ENCODE measurements around the gene TRMT11. TPM values are rescaled to one million over a fixed set of nuclear protein-coding genes. Genes with fewer than 3 reads are reported as not detected.

TRMT11 gene
- total and polyA plus RNA-seq, 2 of the 8 experiments (the other 6 are each of a cell fraction or from before 2014, with no cell fraction given): 19.7 to 32.4 TPM

DNA sequence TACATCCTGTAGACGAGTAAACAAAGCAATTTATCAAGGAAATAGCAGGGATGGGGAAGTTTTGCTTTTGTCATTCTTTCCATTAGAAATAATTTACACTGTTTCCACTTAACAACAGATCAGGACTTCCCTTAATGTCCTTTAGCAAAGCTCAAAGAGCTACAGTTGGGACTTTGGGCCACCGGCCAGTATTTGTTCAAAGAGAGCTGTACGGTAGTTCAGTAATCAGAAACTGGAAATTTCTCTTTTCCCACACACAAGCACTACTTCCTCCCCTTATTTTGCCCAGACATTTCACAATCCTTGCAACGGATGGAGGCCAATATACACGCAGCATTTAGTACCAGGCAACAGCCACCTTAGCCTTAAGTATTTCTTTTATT is 41.9 kb upstream of the TRMT11 start:
- Histone ChIP-seq H3K23me2 (ENCODE audit: low read depth, low read length) (no peaks in the 10 kb centered on the region), H2BK15ac (ENCODE audit: low read length) (no peak overlapping the region), H3K9me3 (ENCODE audit: insufficient read depth in 2 of 2, low read depth in 1 of 2, low read length in 1 of 2) (no peaks in the 10 kb centered on the region), H2AFZ (ENCODE audit: low read length) (no peak overlapping the region), H4K20me1 (replicated peaks in 1 of 2; ENCODE audit: control insufficient read depth in 1 of 2, insufficient read depth in 2 of 2, low read length in 2 of 2) (no peaks in the 10 kb centered on the region), H4K91ac (replicated peaks; ENCODE audit: insufficient read length, low read length) (no peak overlapping the region), H4K8ac (ENCODE audit: extremely low read depth, insufficient read depth, low read length) (no peak overlapping the region), H2BK20ac (ENCODE audit: low read length) (no peak overlapping the region; the same call in 1 of the 2 replicates), H3K27me3 (replicated peaks in 1 of 4; ENCODE audit: control insufficient read depth in 3 of 4, extremely low read depth in 1 of 4, insufficient read depth in 3 of 4, low read length in 3 of 4) (no peaks in the 10 kb centered on the region; a peak in 2 of 7 replicates), H3K4me1 (replicated peaks in 1 of 4; ENCODE audit: control insufficient read depth in 3 of 4, insufficient read depth in 4 of 4, low read length in 3 of 4) (no peaks in the 10 kb centered on the region), H3K4me3 (ENCODE audit: extremely low read depth in 1 of 4, insufficient read depth in 2 of 4, low read depth in 3 of 4, low read length in 4 of 4) (no peak overlapping the region), H2BK12ac (ENCODE audit: low read depth, low read length) (no peak overlapping the region), H4K5ac (ENCODE audit: insufficient read length, low read depth, low read length) (no peak overlapping the region), H3K79me1 (ENCODE audit: low read depth, low read length) (no peaks in the 10 kb centered on the region), H3K27ac (ENCODE audit: low read depth, low read length) (no peak overlapping the region), H3K14ac (ENCODE audit: insufficient read length) (no peak overlapping the region), H2AK5ac (ENCODE audit: low read depth, low read length) (no peak overlapping the region), H2BK5ac (ENCODE audit: low read depth, low read length) (no peak overlapping the region), H3K4ac (replicated peaks; ENCODE audit: insufficient read length, low read depth, low read length) (no peak overlapping the region), H3K18ac (ENCODE audit: extremely low read depth, low read length) (no peak overlapping the region), H3K56ac (replicated peaks; ENCODE audit: insufficient read length, low read depth, low read length) (no peak overlapping the region), H2BK120ac (replicated peaks; ENCODE audit: low read depth, low read length) (no peak overlapping the region), H3K9ac (replicated peaks in 1 of 4; ENCODE audit: extremely low read depth in 1 of 4, low read depth in 3 of 4, low read length in 3 of 4) (no peak overlapping the region), H3K36me3 (ENCODE audit: control insufficient read depth in 2 of 4, insufficient read depth in 4 of 4, low read length in 3 of 4) (no peaks in the 10 kb centered on the region), H3K23ac (ENCODE audit: insufficient read length) (no peak overlapping the region), H3K79me2 (ENCODE audit: control insufficient read depth in 1 of 2, insufficient read depth in 2 of 2, low read length in 2 of 2) (no peaks in the 10 kb centered on the region), H3K4me2 (ENCODE audit: insufficient read depth in 1 of 2, low read depth in 2 of 2, low read length in 2 of 2) (no peak overlapping the region)
- no peak for FAIRE-seq
- no peak for TF ChIP-seq NANOG (IDR thresholded peaks at IDR 0.05; ENCODE audit: insufficient read depth, low read depth, low read length, poor library complexity, severe bottlenecking)
- TF ChIP-seq TBP (IDR thresholded peaks at IDR 0.05; ENCODE audit: low read depth, low read length): no peak
- TF ChIP-seq BCL11A (IDR thresholded peaks at IDR 0.05; ENCODE audit: low read depth in 2 of 2, low read length in 2 of 2): no peak
- no peak for TF ChIP-seq HDAC2 (IDR thresholded peaks at IDR 0.05; ENCODE audit: borderline replicate concordance in 1 of 2, low read depth in 2 of 2, low read length in 2 of 2)
- TF ChIP-seq TCF12 (IDR thresholded peaks at IDR 0.05; ENCODE audit: low read depth, low read length): no peak
- TF ChIP-seq TAF7 (optimal IDR thresholded peaks at IDR 0.05; ENCODE audit: borderline replicate concordance, low read depth, low read length): no peak
- WGBS, 2 experiments (ENCODE audit: extremely low coverage in 1 of 2, insufficient coverage in 1 of 2, insufficient read length in 1 of 2, insufficient replicate concordance in 2 of 2, low coverage in 1 of 2, low lambda C conversion rate in 2 of 2, missing lambda C conversion rate in 1 of 2): 86% methylated on average over 5 of the region's 5 CpGs; no CpG with 5 or more reads in 1 of the 2 experiments
- ChIA-PET POLR2A (ENCODE audit: partially characterized antibody) (no interaction called here), CTCF (ENCODE audit: partially characterized antibody) (interaction anchor here (2.3 to 2.5 kb wide), 2 partner anchors 9 to 12 kb away, joined by 12 to 13 read pairs; partner anchors contain the start of gene HINT3)
- no peak for DNase-seq (ENCODE audit: low read depth in 1 of 2, low spot score in 2 of 2)
